Frontal cortex (tissue), 4 donors: ENCODE data around the gene PFDN2. TPM values are rescaled to one million over a fixed set of nuclear protein-coding genes. Genes with fewer than 3 reads are reported as not detected.
A peak's percentile ranks its signal among the peaks of the same experiment; 100 is the strongest.

Source experiments
- DNase-seq, 2 donors: peaks; one replicate each; pipeline ENCODE4 v3.0.0; 2012; ENCODE audit warnings: low spot score in 2 of 2
- FAIRE-seq: peaks from 2 replicates; lab custom pipeline; 2012; peaks lifted over from hg19 to GRCh38; lab: Jason Lieb, UNC
- total RNA-seq: library from RNA; depleted of rRNA; stranded (reverse); fragments of >200 nt; gene quantifications from one replicate; pipeline ENCODE4 v1.2.3, GENCODE V29; 2014
- donor health status: control.
- donor health status: control.
- donor health status: control.

Gene PFDN2
- total RNA-seq, 1 donor from 2014 or later: 53.8 TPM

DNA sequence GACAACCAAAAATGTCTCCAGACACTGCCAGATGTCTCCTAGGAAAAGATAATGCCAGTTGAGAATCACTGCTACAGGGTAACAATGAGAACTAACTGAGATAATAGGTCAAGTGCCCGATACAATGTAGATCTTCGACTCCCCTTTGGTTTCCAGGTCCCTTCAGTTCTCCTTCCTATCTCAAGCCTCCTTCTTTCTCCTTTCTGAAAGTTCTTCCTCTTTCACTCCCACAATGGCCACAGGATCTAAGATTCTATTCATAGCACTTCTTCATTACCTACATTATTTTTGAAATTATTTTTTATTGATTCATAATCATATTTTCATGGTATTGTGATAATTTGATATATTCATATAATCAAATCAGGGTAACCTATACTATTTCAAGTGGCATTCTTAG is 6.3 kb downstream of the PFDN2 start:
- no peak for FAIRE-seq
- no peak for DNase-seq

DNA sequence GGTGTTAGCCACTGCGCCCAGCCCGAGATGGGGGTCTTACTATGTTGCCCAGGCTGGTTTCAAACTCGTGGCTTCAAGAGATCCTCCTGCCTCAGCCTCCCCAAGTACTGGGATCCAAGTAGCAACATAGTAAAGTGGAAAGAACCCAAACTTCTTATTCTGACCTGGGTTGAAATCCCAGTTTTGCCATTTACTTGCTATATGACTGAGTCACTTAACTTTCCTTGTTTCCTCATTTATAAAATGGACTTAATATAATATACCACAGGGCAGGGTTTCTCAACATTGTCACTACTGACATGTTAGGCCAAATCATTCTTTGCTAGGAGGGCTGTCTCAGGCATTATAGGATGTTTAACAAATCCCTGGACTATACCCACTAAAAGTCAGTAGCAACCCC is 6.7 kb downstream of the PFDN2 start:
- FAIRE-seq (no peak), DNase-seq (no peak)

GRCh38 chr1:161106431-161106830 is 11.4 kb downstream of the PFDN2 start:
- DNase-seq (no peak), FAIRE-seq (no peak)

- DNase-seq (no peak), FAIRE-seq (no peak)
Measured at GRCh38 chr1:161100556-161100955, 17.3 kb downstream of the PFDN2 start.

GRCh38 chr1:161099090-161099802 is 18.6 kb downstream of the PFDN2 start:
- DNase-seq (no peak), FAIRE-seq (no peak)

DNA sequence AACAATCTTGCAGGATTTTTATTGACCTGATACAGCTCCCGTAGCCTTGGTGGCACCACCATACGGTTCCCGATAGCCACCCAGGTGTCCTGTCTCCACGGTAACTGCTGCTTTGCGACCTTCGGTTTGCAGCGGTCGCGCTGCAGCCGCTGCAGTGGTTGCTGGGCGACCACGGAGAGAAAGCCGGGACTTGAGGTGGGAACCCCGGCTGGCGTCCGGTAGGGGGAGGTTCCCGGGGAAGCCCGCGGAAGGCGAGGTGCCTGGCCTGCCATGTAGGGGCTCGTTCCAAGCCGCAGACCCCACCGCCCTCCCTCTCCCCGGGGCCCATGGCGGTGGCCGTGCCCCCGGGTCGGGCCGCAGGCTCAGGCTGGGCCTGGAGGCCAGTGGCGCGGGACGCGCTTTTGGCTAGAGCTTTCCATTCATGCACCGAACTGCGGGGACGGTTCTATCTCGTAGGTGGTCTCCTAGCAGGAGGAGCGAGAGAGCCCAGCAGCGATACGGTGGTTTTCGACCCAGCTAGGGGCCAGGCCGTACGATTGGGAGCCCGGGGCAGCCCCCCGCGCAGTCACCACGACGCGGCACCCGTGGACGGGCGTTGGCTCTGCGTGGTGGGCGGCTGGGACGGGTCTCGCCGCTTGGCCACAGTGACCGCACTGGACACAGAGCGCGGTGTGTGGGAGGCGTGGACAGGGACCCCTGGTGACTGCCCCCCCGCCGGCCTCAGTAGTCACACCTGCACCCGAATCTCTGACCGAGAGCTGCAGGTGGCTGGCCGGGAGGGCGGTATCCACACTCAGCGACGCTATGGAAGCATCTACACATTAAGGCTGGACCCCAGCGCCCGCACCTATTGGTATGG is 19.4 kb downstream of the PFDN2 start, which contains the start of gene KLHDC9:
Gene KLHDC9 (plus strand): TSS at position 152 of the 859 bp plus-strand sequence. CDS start 175 bp downstream, at position 327.
- no peak for FAIRE-seq

DNA sequence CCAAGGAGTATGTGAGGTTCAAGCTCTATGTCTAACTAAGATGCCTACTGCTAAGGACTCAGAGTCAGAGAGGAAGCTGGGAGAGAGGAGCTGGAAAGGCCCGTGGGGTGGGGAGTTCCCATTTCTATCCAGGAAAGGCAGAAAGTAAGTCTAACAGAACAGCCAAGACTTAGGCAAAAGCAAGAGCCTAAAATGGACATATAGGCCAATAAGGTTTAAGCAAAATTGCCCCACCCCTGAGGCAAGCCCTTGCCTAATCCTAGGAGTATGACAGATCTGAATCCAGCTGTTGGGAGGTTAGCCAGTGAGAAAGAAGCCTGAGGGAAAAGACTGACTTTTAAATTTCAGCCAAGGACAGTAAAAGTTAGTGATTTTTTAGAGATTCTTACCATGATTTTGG is 21.3 kb downstream of the PFDN2 start:
- no peak for DNase-seq
- no peak for FAIRE-seq

More for the DNA sequence above, 19.4 kb downstream of the PFDN2 start, which contains the start of gene KLHDC9:
- DNase-seq: peak; percentile 76 to 82

DNA sequence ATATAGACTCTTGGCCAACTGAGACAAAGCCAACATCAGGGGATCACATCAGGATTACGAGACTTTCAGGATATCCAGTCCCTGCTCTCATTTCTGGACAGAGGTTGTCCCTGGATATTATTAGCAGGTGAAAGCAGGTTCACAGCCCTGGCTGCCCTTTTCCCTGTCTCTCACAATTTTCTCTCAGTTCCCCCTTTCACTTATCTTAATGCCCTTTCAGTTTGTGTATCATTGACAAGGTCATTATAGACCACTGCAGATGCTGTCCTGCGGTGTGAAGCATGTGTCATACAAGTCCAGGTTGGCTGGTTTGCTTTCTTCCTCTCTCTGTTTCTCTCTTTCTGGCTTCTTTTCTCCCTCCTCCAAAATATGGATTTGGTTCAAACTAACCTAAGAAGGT is 21.8 kb downstream of the PFDN2 start:
- FAIRE-seq (no peak), DNase-seq (no peak)

DNA sequence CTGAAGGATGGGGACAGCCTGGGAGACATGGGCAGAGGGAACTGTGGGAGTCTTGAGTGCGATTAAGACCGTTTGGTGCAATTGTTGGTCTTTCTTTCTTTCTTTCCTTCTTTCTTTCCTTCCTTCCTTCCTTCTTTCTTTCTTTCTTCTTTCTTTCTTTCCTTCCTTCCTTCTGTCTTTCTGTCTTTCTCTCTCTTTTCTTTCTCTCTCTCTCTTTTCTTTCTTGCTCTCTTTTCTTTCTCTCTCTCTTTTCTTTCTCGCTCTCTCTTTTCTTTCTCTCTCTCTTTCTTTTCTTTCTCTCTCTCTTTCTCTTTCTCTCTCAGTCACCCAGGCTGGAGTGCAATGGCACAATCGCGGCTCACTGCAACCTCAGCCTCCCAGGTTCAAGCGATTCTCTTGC is 22.6 kb downstream of the PFDN2 start:
- no peak for DNase-seq
- FAIRE-seq: no peak

DNA sequence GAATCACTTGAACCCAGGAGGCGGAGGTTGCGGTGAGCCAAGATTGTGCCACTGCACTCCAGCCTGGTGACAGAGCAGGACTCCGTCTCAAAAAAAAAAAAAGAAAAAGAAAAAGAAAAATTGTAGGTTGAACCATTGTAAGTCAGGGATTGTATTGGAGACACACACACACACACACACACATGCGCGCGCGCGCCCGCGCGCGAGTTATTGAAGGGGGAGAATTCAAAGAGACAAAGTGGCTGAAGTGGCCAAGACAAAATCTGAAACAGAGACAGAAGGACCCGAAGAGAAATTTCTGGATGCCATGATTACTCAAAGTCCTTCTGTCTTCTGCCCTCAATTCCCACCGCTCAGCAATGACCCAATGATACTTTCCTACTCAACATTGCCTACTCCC is 23.4 kb downstream of the PFDN2 start:
- no peak for FAIRE-seq
- DNase-seq: no peak

DNA sequence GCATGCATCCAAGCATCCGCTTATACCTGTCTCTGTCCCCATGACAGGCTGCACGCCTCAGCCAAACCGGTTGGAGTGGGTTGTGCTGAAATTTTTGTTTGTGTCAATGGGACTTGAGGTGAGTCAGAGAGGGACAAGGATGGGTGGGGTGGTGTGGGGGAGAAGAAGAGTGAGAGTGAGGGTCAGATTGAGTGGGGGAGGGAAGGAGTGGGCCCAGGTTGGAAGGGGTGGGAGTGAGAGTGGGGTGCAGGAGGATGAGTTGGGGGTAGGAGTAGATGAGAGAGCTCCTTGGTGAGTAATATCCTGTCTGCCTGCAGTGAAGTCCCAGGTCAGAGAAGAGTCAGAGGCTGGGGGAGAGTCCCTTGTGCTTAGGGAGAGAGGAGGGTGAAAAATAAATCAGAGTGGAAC is 25.2 kb downstream of the PFDN2 start:
- DNase-seq: no peak
- FAIRE-seq: no peak

GRCh38 chr1:161091796-161092507 is 25.9 kb downstream of the PFDN2 start:
- DNase-seq (no peak), FAIRE-seq (no peak)

- FAIRE-seq (no peak), DNase-seq (no peak)
Measured at GRCh38 chr1:161091093-161091492, 26.7 kb downstream of the PFDN2 start.

DNA sequence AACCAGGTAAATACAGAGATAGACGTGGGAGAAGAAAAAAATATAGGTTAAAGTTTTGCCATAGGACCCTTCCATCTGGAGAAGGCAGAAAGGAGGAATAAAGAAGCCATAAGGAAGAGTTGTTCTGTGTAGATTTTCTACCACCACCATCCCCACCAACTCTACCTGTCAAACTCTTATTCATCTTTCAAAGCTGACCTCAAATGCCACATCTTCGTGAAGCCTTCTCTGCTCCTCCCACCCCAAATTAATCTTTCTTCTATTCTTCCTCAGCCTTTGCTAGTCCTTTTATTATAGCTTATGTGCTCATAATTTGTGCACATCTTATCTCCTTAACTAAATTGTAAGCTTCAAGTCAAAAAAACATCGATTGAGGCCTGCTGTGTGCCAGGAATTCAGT is 27.2 kb downstream of the PFDN2 start:
- no peak for FAIRE-seq
- no peak for DNase-seq

DNA sequence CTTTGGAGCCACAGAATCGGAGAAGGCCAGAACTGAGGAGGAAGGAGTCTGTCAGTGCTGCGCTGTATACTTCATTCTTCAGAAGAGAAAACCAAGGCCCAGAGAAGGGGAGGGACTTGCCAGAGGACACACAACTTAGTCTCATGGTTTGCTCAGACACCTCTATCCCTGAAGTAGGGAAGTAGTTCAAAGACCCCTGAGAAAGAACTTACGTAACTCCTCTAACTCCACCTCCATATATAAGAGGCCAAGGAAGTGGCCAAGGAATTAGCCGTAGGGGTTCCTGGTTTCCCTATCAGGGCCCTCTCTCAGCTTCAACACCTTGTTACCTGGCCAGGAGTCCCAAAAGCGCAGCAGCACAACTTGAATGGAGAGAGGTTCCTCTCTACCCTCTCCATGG is 27.9 kb downstream of the PFDN2 start:
- no peak for FAIRE-seq
- DNase-seq: no peak

GRCh38 chr1:161089251-161089924 is 28.4 kb downstream of the PFDN2 start, which contains the start of gene NECTIN4:
Gene NECTIN4 (minus strand): TSS chr1:161089558. CDS start chr1:161089296, 262 bp downstream.
- FAIRE-seq (no peak), DNase-seq (no peak)

DNA sequence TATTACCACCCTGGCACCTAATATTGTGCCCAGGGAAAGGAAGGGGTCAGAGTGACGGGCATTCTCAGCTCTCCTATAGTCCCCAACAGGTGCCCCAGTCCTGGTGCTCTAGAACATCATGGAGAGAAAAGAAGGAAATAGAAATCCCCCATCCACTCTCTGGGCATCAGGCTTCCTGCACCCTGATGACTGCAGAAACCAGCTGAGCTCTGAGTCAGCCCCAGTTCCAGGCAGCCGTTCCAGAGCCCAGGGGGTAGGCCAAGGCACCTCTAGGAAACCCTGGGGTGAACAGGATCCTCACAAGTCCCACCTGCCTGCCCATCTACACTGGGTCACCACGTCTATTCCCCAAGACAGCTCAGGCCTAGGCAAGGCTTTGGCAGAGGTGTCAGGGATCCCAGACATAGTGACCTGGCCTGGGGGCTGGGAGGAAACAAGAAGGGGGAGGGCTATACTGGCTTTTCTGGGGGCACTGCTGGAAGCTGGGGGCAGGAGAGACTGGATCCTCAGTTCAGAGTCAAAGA is 29.2 kb downstream of the PFDN2 start:
- no peak for FAIRE-seq
- DNase-seq: no peak

GRCh38 chr1:161086457-161086856 is 31.4 kb downstream of the PFDN2 start:
- FAIRE-seq (no peak), DNase-seq (no peak)

DNA sequence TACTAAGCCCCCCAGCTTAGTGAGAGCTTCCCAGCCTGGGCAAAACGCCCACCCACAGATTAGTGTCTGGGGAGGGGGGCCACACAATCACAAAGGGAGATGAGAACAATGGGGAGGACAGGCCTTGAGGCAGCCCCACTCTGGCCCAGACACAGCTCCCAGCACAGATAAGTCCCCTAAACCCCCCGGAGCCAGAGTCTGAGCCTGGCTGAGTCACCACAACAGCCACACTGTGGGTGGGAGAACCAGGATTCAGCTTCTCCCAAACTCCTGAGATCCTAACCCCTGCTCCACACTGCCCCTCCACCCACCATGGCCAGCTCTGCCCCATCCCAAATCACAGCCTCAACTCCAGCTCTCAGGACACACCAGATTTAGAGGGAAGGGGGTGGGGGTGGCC is 32.7 kb downstream of the PFDN2 start:
- no peak for DNase-seq
- FAIRE-seq: no peak

DNA sequence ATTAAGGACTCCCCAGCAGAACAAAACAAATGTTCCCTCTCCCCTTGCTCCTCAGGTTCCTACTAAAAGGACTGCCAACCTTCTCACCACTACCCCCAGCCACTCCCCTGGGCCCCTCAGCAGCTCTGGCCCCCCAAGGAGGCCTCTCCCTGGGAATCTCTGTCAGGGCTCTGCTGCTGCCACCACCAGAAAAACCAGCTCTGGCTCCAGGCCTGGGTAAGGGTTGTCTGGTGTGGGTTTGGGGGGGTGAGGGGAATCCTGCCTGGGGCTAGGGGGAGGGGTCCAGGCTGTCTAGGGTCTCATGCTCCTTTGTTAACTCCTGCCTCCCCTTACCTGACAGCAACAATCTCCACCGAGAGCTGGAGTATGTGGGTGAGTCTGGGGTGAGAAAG is 33.2 kb downstream of the PFDN2 start:
- DNase-seq: no peak
- FAIRE-seq: no peak
